Measurements from ENCODE around the gene PIGW.

DNA sequence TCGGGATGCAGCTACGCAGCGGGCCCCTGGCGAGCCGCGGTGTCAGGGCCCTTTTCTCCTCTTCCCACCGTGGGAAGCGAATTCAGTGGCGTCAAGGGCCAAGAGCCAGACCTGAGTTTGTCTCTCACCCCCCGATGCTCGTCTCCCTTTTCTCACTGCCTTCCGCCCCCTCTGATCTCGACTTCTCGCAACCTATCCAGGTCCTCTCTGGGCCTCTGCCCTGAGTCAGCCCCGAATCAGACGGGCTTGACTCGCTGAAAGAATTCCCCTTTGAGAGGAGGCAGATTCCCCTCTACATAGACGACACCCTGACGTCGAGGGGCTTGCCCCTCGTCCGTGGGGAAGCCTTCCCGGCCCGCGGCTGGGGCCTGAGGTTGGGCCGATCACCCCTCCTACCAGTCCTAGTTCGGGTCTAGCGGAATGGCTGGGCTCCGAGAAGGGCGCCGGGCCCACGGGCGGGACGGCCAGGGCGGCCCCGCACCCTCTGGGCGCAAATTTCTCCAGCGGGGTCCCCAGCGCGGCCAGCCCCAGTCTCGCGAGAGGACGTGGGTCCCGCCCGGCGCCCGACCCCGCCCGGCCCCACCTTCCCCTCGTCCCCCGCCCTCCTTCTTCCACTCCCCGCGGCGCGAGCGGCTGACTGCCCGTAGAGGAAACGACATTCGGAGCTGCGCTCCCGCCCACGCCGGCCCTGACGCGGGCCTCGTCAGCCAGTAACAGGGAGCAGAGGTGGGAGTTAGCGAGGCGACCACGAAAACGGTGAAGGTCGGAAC, 9.7 kb downstream of the PIGW start, which contains the start of gene GGNBP2:
- TF ChIP-seq, protein P1, sequence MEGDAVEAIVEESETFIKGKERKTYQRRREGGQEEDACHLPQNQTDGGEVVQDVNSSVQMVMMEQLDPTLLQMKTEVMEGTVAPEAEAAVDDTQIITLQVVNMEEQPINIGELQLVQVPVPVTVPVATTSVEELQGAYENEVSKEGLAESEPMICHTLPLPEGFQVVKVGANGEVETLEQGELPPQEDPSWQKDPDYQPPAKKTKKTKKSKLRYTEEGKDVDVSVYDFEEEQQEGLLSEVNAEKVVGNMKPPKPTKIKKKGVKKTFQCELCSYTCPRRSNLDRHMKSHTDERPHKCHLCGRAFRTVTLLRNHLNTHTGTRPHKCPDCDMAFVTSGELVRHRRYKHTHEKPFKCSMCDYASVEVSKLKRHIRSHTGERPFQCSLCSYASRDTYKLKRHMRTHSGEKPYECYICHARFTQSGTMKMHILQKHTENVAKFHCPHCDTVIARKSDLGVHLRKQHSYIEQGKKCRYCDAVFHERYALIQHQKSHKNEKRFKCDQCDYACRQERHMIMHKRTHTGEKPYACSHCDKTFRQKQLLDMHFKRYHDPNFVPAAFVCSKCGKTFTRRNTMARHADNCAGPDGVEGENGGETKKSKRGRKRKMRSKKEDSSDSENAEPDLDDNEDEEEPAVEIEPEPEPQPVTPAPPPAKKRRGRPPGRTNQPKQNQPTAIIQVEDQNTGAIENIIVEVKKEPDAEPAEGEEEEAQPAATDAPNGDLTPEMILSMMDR (IDR thresholded peaks at IDR 0.05 in 4 of 5, conservative IDR thresholded peaks at IDR 0.05 in 1 of 5) = no peak
- TF ChIP-seq POLR2A (IDR thresholded peaks at IDR 0.05) = peak; percentile 87 to 92

Measured in gastrocnemius medialis (tissue), 4 donors.